Stimulated activated naive CD4-positive, alpha-beta T cell (primary cell): ENCODE measurements around the gene RAP1GDS1.

Experiments used
- DNase-seq, 6 experiments: peaks; one replicate each; lab custom pipeline; 2025; lab: John Stamatoyannopoulos, UW

Gene RAP1GDS1, protein sequence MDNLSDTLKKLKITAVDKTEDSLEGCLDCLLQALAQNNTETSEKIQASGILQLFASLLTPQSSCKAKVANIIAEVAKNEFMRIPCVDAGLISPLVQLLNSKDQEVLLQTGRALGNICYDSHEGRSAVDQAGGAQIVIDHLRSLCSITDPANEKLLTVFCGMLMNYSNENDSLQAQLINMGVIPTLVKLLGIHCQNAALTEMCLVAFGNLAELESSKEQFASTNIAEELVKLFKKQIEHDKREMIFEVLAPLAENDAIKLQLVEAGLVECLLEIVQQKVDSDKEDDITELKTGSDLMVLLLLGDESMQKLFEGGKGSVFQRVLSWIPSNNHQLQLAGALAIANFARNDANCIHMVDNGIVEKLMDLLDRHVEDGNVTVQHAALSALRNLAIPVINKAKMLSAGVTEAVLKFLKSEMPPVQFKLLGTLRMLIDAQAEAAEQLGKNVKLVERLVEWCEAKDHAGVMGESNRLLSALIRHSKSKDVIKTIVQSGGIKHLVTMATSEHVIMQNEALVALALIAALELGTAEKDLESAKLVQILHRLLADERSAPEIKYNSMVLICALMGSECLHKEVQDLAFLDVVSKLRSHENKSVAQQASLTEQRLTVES

DNA sequence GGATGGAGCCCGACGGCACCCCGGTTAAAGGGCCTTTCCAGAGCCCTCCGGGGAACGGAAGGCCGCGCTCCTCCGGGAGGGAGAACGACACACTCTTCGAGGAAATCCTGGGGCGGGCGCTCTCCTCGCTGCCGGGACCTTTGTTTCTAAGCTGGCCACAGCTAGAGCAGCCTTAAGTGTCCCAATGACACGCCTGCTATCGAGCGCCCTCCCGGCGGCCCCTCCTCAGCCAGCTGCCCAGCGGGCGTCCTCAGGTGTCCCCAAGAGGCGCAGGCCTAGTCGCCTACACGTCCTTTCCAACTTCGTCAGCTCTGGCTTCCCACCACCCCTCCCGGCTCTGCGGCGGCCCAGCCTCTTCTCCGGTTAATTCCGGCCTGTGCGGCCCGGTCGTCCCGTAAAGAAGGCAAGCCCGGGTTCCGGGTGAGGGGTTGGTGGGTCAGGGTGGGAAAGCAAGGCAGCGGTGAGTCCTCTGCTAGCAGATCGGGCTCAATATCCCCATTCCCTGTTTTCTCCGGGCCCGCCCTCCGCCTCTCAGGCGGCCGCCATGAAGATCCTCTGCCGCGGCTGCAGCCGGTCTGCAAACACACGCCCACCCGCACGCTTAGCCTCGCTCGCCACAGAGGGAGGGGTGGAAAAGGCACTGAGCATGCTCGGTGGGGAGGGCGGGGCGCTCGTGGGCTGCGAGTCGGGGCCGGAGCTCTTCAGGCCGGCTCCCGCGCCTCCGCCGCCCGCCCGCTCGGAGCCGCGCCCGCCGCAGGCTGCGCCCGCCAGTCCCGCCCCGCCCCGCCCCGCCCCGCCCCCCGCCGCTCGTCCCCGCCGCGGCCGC, at the start of gene RAP1GDS1:
TSS of gene RAP1GDS1 (plus strand) at position 806 of the 826 bp plus-strand sequence. CDS start 182 bp downstream, outside the sequence.
- peak; percentile 66 to 84 (median 81) for DNase-seq

DNA sequence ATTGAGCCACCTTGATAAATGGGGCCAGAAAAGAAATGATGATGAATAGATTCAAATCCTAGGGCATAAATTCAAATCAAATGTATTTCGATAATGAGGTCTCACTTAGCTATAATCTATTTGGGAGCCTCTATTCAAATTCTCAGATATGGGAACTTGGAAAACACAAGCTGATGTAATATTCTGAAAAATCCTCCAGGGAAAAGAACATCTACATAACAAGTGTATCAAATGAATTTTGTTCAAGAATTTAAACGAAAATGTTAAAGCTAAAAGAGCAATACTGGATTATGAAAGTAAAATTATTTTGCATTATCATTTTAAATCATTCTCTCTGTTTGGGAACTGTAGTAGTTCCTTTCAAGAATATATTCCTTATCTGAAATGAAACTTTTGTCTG, 38.9 kb upstream of the RAP1GDS1 start:
- no peak for DNase-seq

DNA sequence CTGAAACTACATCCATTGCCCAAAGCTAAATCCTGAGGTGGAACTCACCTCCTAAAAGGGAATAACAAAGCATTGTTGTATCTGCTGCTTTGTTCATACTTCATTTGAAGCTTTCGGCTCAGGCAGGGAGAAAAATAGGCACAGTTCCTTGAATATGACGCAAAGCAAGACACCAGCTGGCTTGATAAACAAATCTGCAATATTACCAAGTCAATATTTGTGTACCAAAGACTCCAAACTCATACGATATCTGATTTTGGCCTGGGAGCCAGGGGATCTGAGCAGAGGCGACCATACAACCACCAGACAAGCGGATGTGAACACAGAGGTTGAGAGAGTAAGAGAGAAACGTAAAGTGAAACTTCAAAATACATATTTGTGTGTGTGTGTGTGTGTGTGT, 34.8 kb upstream of the RAP1GDS1 start:
- DNase-seq = no peak

DNA sequence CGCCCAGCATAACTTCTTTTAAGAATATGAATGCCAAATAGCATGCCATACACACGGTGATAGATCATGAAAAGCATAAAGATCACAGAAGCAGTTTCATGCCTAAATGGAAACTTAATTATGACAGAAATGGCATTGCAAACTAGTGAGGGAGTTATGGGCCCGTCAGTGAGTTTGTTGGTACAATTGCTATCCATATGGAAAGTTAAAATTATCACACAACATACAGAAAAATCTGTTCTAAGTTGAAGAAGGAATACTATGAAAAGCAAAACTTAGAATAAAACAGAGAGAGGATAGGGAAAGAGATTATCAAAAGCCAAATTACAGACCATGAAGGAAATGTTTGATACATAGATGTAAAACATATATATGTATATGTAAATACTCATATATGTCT, 30.2 kb upstream of the RAP1GDS1 start:
- DNase-seq = no peak

DNA sequence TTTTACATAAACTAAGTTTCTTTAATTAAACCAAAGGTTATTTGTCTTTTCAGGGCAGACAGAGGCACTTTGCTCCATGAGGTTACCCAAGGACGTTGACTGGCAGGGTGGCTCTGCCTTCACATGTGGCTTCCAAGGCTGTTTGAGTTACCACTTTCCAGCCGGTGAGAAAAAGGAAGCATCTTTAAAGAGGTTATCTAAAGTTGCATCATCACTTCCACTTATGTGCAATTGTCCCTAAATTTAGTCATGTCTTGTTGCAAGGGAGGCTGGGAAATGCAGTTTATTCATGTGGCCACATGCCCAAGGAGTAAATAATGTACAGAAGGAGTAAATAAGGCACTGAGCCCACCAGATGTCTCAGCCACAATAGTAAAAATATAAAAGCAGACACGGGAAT, 29.0 kb upstream of the RAP1GDS1 start:
- no peak for DNase-seq

DNA sequence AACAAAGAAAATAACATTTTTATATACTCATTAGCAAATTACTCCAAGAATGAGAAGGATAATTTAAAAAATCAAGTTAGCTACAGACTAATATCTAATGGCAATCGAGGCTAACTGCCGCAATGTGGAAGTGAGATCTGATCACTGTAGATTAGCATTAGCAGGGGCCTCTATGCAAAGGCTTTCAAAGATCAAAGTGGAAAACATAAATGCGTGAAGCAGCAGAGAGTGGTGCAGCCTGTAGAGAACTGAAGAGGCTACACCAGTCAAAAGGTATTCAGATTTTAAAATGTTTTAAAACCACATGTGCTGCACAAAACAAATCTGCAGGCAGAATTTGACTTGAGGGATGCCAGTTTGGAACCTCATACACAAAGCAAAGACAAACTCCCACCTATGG, 24.0 kb upstream of the RAP1GDS1 start:
- no peak for DNase-seq

DNA sequence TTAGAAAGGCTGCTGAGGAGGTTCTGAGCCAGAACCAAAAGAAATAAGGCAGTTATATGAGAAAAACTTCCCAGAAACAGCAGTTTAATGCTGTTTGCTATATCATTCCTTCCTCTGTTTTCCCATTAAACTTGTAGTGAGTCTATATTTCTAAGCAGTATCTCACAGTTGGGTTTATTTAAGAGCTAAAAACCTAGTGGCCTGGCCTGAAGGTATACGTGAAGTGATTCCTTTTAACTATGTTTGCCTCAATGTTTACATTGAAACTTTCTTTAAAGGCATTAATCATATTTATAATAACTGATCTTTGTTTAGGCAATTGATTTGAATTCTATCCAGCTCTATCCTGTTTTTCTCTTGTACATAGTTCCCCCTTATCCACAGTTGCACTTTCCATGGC, 19.1 kb upstream of the RAP1GDS1 start:
- DNase-seq = no peak

DNA sequence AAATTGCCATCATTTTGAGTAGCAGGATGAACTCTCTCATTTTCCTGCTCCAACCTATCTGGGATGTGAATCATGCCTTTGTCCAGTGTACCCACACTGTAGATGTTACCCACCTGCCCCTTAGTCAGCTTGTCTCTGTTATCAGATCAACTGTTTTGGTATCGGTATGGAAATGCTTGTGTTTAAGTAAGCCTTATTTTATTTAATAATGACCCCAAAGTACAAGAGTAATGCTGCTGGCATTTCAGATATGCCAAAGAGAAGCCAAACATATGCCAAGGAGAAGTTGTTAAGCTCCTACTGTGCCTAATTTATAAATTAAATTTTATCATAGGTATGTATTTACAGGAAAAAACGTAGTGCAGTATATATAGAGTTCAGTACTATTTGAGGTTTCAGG, 18.6 kb upstream of the RAP1GDS1 start:
- DNase-seq = no peak

DNA sequence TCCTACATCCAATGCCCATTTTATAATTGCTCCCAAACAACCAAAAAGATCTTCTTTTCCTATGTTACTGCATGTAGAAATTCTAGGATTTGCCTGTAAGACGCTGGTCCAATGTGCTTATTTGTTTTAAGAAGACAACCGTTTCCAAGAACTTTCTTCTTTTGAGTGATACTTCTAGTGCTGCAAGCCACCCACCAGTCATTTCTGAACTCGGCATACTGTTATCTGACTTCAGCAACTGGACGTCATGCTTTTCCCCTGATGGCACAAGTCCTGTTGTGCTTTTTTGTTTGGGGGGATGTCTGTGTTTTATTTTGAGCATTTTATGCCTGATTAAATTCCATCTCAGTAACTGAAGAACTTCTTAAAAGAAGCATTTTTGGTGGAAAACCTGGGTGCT, 16.0 kb upstream of the RAP1GDS1 start:
- DNase-seq = no peak

DNA sequence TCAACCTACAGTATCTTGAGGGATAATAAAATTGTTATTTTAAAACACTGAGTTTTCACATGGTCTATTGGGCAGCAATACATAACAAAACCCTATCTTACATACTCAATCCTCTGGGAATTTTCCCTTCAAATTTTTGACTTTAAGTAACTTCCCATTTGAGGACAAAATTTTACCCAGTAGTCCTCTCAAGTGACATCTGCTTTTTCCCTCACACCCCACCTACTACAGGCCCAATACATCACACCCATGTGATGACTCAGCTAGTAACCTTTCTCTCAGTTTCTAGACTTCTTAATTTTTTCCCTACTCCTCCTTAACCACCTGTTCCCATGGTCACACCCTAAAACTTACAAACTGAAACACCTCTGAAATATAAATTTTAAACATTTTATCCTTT, 12.2 kb upstream of the RAP1GDS1 start:
- DNase-seq = no peak

DNA sequence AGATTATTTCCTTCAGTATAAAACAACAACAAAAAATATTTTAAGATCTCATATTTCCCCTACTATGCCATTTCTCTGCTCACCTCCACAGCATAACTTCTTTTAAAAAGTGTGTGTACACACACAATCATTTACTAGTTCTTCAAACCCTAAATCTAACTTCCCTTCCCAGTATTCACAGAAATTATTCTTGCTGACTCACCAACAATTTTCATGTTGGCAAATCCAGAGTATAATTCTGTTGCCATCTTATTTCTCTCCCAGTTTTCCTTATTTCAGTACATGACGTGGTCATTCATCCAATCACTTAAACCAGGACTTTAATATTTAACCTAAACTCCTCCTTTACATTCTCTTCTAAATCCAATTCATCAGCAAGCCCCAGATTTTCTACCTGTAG, 11.4 kb upstream of the RAP1GDS1 start:
- DNase-seq = no peak

DNA sequence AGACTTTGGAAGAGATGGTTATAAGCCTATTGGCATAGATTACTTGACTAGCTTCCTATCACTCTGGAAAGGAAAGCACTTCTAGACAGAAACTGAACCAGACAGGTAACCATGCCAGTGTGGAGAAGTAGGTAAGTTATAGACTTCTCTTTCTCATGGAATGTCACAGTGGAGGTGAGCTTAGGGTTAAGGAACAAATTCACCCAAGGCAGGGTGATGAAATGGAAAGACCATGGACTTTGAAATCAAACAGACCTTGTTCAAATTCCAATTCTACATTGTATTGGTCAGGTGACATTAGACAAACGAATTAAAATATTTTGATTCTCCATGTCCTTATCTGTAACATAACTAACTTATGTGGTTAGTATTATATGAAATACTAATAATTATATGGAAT, 7.7 kb upstream of the RAP1GDS1 start:
- no peak for DNase-seq

DNA sequence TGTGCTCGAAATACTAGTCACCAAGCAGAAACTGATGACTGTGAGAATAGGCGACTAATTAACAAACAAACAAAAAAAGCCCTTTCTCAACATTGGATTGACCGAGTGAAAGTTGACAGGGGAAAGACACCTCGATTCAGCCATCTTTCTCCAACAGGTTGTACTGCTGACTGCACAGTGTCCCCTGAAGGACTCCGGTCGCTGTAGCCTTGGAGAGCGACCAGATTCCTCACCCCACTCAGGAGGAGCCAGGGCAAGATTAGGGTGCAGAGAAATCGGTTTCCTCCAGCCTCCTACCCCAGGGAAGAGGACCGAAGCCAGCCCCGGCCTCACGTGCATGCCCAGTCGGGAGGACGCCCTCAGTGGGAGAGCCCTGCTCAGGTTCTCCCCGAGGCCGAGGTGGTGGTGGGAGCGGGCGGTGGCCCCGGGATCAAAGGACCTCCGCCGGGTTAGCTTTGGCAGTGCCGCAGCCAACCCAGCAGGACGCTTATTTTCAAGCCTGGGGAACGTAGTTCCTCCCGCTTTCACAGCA, 1.1 kb upstream of the RAP1GDS1 start:
- DNase-seq = peak in 4 of 6 experiments; percentile 19 to 47 (median 36)

DNA sequence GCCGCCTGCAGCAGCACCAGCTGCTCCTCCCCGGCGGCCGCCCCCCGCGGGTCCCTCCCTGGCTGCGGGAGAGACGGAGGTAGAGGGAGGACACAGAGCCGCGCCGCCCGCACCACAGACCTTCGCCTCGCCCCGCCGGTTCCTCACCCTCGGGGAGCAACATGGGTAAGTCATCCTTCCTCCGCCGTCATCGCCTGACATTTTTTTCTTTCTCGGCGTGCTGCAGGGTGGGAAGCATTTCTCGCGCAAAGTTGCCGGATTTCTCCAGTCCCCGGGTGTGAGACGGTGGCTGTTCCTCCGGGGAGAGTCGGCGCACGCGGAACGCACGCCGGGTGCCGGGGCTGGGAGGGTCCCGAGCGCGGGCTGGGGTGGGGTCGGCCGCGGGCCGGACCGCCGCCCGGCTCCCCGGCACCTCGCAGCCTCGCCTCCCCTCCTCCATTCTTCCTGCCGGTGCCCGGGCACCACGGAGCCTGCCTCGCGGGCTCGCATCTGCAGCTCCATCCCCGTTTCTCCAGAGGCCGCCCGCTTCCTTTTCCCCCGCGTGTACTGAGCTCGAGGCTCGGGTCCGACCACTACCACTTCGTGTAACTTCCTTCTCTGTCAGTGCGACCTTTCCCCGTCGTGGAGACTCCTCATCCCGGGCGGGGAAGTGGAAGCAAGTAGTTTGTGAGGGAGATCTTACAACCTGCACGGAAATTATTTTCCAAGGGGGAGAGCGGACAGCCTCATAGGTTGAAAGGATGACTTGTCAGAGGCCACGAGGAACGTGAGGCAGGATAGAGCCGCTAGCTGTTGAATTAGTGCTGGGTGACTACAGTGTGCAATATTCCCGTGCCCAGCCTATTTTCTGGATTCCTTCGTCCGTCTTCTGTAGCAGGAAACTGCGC, 464 bp downstream of the RAP1GDS1 start:
- peak; percentile 70 to 84 (median 81) for DNase-seq

DNA sequence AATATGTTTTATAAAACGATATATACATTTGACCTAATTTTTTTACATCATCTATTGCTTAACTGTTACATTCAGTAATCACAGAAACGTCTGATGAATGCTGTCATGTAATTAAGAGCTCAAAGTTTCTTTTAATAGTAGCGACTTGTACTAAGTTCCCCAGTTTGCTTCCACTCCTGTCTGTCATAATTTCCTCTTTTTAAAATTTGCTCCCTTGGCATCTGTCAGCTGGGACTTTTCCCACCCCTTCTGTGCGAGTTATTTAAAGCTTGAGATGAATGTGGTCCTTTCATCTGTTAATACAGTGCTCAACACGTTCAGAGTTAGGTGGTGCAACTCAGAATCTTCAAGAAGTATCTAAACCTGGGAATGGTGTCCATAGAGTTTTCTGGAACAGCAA, 1.2 kb downstream of the RAP1GDS1 start:
- DNase-seq = peak in 1 of 6 experiments; percentile 24

DNA sequence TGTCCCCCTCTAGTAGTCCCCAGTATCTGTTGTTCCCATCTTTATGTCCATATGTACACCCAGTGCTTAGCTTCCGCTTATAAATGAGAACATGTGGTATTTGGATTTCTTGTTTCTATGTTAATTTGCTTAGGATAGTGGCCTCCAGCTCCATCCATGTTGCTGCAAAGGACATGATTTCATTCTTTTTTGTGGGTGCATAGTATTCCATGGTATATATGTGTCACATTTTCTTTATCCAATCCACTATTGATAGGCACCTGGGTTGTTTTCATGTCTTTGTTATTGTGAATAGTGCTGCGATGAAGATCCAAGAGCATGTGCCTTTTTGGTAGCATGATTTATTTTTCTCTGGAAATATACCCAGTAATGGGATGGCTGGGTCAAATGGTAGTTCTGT, 6.3 kb downstream of the RAP1GDS1 start:
- no peak for DNase-seq

DNA sequence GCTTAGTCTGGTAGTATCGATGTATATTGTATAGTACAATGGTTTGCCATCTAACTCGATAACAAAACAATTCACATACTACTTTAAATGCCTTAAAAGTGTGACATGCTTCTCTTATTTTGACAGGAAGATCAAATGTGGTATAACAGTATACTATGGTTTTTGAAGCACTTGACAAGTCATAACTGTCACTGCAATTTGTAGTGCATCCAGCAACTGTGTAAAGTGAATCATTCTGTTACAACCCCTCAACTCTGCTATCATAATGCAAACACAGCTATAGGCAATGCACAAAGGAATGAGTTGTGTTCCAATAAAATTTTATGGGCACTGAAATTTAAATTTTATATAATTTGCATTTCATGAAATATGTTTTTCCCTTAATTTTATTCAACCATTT, 14.0 kb downstream of the RAP1GDS1 start:
- no peak for DNase-seq

DNA sequence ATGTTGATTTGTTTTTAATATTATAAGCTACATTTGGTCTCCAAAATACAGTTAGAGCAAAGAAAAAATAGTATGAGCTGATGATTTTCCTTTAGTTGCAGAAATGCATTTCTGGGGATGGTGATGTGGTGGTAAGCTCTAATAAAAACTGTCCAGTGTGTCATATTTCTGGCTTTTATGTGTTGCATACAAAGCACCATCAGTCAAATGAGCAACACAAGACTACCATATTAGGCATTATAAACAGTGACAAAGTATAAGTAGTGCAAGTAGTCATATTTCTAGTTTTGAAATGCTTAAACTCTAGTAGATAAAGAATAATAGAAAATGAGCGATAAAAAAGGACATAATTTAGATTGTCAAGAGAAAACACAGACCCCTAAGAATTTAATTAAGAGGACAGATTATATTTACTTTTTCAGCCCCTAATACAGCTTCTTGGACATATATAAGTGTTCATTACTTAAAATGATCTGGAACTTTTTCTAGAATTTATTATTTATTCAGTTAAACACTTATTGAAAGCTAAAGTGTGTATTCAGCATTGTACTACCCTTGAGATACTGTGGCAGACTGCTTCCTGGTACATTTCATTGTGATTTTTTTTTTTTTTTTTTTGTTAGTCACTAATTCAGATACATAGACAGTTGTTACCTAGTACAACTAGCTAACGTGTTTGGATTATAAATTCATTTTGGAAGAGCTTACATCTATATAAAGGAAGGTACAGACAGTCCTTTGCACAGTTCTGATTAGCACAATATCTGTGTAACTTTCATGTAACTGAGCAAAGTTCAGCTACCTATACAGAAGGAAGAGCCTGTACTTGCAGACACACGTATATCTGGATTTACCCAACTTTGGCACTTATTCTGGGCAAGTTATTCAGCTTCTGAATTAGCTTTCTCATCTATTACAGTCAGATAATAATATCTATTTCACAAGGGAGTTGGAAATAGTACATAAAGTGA, 22.3 kb downstream of the RAP1GDS1 start:
- no peak for DNase-seq

DNA sequence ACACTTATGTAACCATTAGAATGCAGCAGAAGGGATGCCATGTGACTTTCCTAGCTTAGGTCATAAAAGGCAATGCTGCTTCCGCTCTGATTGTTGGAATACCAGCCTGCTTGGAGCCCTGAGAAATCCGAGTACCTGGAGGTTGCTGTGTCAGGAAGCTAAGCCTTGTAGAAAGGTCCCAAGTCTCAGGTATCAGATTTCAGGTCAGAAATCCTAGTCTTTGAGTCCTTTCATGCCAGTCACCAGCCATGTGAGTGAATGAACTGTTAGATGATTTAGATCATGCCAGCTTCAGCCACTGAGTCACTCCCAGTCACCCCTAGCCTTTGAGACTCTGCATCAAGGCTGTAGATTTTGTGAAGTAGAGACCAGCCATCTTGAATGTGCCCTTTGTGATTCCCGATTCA, 23.5 kb downstream of the RAP1GDS1 start:
- no peak for DNase-seq

DNA sequence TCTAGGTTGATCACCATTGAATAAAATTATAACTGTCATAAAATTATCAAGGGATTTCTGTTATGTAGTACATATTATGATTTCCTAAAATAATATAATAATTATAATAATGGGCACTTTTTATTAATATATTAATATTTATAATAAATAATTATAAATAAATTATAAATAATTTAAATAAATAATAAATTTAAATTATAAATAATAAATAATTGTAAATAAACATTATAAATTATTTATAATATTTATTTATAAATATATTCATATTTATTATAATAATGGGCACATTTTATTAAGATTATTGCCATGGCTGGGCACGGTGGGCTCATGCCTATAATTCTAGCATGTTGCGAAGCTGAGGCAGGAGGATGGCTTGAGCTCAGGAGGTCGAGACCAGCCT, 24.5 kb downstream of the RAP1GDS1 start:
- DNase-seq = no peak
